Breast epithelium (tissue), 4 donors: Measurements from ENCODE around the gene BACH2. TPM values are rescaled to one million over a fixed set of nuclear protein-coding genes. Genes with fewer than 3 reads are reported as not detected.

Experiments used
- DNase-seq, 2 donors: peaks; one replicate each; pipeline ENCODE4 v3.0.0-alpha.2; 2019; ENCODE audit warnings: low spot score in 2 of 2
- H3K27ac ChIP-seq, 2 donors: fragments of 200-600 bp; sonication (generic) in 1 of 2; one replicate each; pipeline ENCODE4 v1.5.1; 2016 to 2019; ENCODE audit warnings: mild to moderate bottlenecking in 1 of 2
- H3K27me3 ChIP-seq, 2 donors: fragments of 200-600 bp; sonication (generic) in 1 of 2; one replicate each; pipeline versions ENCODE4 v1.5.1 to v1.6.0; 2017 to 2019; ENCODE audit warnings: control low read depth in 1 of 2, mild to moderate bottlenecking in 1 of 2
- H3K36me3 ChIP-seq: fragments of 200-600 bp; one replicate; pipeline ENCODE4 v1.5.1; 2019
- H3K4me1 ChIP-seq, 2 donors: fragments of 200-600 bp; sonication (generic); one replicate each; pipeline ENCODE4 v1.5.1; 2016 to 2019; ENCODE audit warnings: control low read depth in 1 of 2
- H3K4me3 ChIP-seq, 3 donors: fragments of 200-600 bp; sonication (generic); 1 replicate in 2 of 3; 2 replicates in 1 of 3; pipeline ENCODE4 v1.5.1; 2016 to 2019; ENCODE audit warnings: mild to moderate bottlenecking in 3 of 3, moderate library complexity in 2 of 3
- H3K9me3 ChIP-seq, 2 donors: fragments of 200-600 bp; sonication (generic) in 1 of 2; one replicate each; pipeline ENCODE4 v1.5.1; 2016 to 2019; ENCODE audit warnings: control low read depth in 1 of 2
- POLR2A ChIP-seq: fragments of 450-650 bp; IDR thresholded peaks from one replicate; pipeline ENCODE4 v1.6.1; 2016; ENCODE audit warnings: antibody characterized with exemption, mild to moderate bottlenecking, moderate library complexity
- POLR2AphosphoS5 ChIP-seq, 3 donors: sonication (generic); formaldehyde crosslinking; IDR thresholded peaks; one replicate each; pipeline ENCODE4 v1.6.1; 2017; ENCODE audit warnings: antibody characterized with exemption in 3 of 3
- intact Hi-C: fragments of 100-400 bp; cut with DNase I; formaldehyde crosslinking; loops from one replicate; pipeline ENCODE4 v1.15.1; 2023; ENCODE audit warnings: low total_unique reads
- total RNA-seq, 3 donors: library from RNA; depleted of rRNA; stranded (reverse); fragments of >200 nt; gene quantifications; one replicate each; pipeline ENCODE4 v1.1.0, GENCODE V29; 2016
- TF ChIP-seq, protein P1 (sequence below), 3 donors: fragments of 450-650 bp; IDR thresholded peaks; one replicate each; pipeline ENCODE4 v1.5.1; 2016 to 2017; ENCODE audit warnings: antibody characterized with exemption in 3 of 3, mild to moderate bottlenecking in 3 of 3, moderate library complexity in 3 of 3

The BACH2 gene
- total RNA-seq, 3 donors from 2014 or later: 6.2 to 13.8 (median 7.0) TPM

- Histone ChIP-seq H3K27ac (peak overlapping the region; percentile 84 to 95), H3K27me3 (no peaks in the 10 kb centered on the region), H3K4me1 (peaks cover 0 to 4% of the 10 kb centered on the region in 2 donors), H3K4me3 (peak overlapping the region; percentile 1 to 37 (median 33)), H3K36me3 (no peaks in the 10 kb centered on the region), H3K9me3 (peaks cover 0 to 9% of the 10 kb centered on the region in 2 donors)
- intact Hi-C loops: no loop called here
- DNase-seq: peak in 1 of 2 donors; percentile 28
- peak in 1 of 3 donors; percentile 22 for TF ChIP-seq POLR2AphosphoS5 (IDR thresholded peaks at IDR 0.05)
- TF ChIP-seq, protein P1, sequence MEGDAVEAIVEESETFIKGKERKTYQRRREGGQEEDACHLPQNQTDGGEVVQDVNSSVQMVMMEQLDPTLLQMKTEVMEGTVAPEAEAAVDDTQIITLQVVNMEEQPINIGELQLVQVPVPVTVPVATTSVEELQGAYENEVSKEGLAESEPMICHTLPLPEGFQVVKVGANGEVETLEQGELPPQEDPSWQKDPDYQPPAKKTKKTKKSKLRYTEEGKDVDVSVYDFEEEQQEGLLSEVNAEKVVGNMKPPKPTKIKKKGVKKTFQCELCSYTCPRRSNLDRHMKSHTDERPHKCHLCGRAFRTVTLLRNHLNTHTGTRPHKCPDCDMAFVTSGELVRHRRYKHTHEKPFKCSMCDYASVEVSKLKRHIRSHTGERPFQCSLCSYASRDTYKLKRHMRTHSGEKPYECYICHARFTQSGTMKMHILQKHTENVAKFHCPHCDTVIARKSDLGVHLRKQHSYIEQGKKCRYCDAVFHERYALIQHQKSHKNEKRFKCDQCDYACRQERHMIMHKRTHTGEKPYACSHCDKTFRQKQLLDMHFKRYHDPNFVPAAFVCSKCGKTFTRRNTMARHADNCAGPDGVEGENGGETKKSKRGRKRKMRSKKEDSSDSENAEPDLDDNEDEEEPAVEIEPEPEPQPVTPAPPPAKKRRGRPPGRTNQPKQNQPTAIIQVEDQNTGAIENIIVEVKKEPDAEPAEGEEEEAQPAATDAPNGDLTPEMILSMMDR (IDR thresholded peaks at IDR 0.05): no peak
Measured at GRCh38 chr6:90219209-90219985, 77.2 kb downstream of the BACH2 start.

DNA sequence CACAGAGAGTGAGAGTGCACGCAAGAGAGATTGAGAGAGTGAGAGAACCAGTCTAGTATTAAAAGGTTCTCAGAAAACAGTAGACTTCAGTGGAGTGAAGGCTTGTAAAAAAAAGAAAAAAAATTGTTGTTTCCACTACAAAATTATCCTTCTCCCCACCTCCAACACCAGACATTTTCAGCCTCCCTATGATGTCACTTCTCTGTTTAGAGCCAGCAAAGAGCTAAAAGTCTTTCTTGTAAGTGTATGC lies 77.8 kb downstream of the BACH2 start:
- TF ChIP-seq POLR2A (no peak), POLR2AphosphoS5 (IDR thresholded peaks at IDR 0.05) (no peak)
- TF ChIP-seq, protein P1 (IDR thresholded peaks at IDR 0.05): no peak
- intact Hi-C loops: no loop called here
- Histone ChIP-seq H3K27me3 (no peaks in the 10 kb centered on the region), H3K4me3 (peak overlapping the region; percentile 1 to 37 (median 33)), H3K4me1 (peaks cover 0 to 4% of the 10 kb centered on the region in 2 donors), H3K27ac (peak overlapping the region; percentile 84 to 95), H3K9me3 (peaks cover 0 to 9% of the 10 kb centered on the region in 2 donors), H3K36me3 (no peaks in the 10 kb centered on the region)
- no peak for DNase-seq

- Histone ChIP-seq H3K36me3 (no peaks in the 10 kb centered on the region), H3K9me3 (no peaks in the 10 kb centered on the region), H3K27me3 (no peaks in the 10 kb centered on the region), H3K4me1 (peaks cover 0 to 4% of the 10 kb centered on the region in 2 donors), H3K27ac (peak overlapping the region; percentile 84 to 95), H3K4me3 (peak overlapping the region in 2 of 3 donors; percentile 33 to 37)
- intact Hi-C loops: no loop called here
- no peak for DNase-seq
- TF ChIP-seq, protein P1 (IDR thresholded peaks at IDR 0.05): no peak
- TF ChIP-seq POLR2A (no peak), POLR2AphosphoS5 (IDR thresholded peaks at IDR 0.05) (no peak)
Measured at GRCh38 chr6:90217506-90218127, 79.0 kb downstream of the BACH2 start.

DNA sequence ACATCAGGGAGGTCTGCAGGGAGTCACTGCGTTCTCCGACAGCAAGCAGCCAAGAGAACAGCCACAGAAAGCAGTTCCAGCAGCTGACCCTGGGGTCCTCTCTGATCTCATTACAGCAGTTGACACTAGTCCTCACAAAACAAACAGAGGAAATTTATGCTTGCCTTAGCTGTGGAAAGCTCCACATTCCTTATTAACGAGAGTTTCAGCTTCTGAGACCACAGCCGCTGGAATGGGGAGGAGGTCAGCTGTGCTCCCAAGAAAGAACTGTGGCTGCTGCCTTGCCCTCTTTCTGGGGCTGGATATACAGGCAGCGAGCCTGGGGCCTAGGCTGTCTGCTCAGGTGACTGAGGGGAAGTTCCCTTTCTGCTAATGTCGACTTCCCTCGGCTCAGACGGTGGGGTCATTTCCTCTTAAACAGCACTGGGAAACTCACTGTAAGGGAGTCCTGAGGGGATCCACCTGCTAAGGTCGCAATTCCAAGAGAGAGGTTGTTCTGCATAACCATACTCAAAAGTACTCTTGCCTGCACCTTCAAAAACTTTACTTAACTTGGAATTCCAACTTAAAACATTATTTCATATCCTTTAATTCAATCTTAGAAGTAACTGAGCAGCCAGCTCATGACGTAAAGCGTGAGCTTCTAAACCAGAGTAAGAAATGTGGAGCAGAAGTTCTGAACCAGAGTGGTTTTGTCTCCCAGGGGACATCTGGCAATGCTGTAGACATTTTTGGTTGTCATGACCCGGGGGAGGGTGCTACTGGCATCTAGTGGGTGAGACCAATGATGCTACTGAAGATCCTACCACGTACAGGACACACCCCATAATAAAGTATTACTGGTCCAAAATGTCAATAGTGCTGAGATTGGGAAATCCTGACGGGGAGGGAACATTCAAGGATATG lies 80.3 kb downstream of the BACH2 start:
- peaks cover 0 to 4% of the 10 kb centered on the region in 2 donors for H3K4me1 ChIP-seq

More for the DNA sequence above, 80.3 kb downstream of the BACH2 start:
- DNase-seq: no peak
- Histone ChIP-seq H3K36me3 (no peaks in the 10 kb centered on the region), H3K27ac (peak overlapping the region in 1 of 2 donors; percentile 49), H3K27me3 (no peaks in the 10 kb centered on the region), H3K9me3 (no peaks in the 10 kb centered on the region), H3K4me3 (no peak overlapping the region)
- no peak for TF ChIP-seq POLR2A
- TF ChIP-seq, protein P1 (IDR thresholded peaks at IDR 0.05): no peak
- no peak for TF ChIP-seq POLR2AphosphoS5 (IDR thresholded peaks at IDR 0.05)
- intact Hi-C loops: no loop called here
